NCI-H146 (cell line): ENCODE measurements around the gene NPB.

Experiments
- DNase-seq: peaks from one replicate; lab custom pipeline; 2025; lab: John Stamatoyannopoulos, UW

Gene NPB

DNA sequence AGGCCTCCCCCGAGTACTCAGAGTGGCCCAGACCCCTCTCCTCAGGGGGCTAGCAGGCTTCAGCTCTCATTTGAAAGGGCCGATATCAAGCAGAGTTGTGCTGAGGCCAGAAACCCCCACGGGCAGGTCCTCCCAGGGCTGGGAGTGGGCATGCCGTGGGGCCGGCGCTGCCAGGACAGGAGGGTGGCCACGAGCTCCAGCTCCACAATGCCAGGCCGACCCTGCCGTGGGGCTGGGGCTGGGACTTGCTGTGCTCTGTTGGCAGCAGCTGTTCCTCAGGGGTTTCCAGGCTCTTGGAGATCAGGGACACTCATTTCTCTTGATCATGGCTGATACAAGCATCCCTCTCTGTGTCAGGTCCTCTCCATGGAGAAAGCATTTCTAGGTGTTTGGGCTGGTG lies 3.2 kb upstream of the NPB start:
- no peak for DNase-seq

DNA sequence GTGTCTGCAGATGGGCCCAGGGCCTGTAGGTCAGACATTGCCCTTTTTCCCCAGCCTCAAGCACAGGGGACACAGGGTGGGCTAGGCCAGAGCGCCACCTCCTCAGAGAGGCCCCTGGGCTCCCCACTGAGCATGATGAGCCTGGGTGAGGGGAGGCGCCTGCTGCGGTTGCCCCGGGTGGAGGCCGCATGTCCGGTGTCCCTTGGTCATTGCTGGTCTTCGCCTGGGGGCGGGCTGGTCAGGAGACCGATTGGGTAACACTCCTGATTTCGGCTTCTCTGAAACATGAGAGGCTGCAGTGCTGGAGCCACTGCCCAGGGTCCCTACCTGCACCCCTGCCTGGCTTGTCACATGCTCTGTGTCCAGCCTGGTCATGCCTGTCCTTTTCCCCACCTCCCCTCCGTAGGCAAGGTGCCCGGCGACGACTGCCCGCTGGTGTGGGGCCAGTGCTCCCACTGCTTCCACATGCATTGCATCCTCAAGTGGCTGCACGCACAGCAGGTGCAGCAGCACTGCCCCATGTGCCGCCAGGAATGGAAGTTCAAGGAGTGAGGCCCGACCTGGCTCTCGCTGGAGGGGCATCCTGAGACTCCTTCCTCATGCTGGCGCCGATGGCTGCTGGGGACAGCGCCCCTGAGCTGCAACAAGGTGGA lies 2.4 kb upstream of the NPB start:
- DNase-seq, result no peak

DNA sequence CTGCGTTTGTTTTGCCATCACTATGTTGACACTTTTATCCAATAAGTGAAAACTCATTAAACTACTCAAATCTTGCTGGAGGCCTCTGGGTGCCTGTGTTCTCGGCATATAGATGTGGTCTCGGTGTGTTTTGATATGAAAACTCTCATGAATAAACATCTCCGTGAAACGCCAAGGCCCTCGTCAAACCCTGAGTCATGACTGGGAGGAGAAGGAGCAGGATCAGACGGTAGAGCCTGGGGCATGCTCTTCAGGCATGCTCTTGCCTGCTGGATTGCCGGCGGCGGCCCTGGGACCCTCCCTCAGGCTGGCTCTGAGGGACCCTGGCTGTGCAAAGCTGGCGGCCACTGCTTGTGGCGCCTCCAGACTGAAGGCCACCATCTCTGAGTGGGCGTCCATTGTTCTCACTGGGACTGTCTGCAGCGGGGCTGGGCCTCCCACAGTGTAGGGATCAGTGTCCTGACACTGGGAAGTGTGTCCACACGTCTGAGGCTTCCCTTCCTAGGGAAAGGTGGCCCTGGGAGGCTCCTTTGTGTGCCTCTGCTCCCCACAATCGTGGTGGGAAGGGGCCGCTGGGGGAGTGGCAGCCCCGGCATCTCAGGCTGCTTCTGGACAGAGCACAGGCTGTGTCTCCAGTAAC lies 1.7 kb upstream of the NPB start:
- no peak for DNase-seq

DNA sequence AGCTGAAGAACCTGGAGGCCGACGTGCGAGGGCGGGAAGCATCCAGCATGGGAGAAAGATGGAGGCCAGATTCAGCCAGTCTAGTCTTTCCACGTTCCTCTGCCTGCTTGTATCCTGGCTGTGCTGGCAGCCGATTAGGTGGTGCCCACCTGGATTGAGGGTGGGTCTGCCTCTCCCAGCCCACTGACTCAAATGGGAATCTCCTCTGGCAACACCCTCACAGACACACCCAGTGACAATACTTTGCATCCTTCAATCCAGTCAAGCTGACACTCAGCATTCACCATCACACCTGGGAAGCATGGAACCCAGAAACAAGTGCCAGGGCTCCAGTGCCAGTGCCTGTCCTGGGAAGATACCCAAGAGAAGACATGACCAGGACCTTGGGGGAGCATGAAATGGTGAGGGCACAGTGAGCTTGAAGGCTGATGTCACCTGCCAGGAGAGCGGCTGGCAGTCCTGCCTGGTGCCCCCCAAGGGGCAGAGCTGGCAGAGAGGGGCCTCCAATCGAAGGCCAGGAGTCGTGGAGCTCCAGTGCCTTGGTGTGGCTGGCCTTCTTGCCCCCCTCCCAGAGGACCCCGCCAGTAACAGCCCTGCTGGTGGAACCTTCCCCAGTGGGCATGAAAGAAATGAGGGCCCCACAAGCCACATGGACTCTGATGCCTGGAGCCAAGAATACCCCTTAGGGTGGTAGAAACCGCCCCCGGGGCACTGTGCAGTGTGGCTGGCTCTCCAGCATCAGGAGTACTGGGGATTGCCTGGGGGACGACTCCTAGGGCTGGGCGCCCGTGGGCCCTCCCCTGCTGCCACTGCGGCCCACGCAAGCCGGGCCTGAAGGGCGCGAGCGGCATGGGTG lies 643 bp upstream of the NPB start:
- DNase-seq, result no peak

DNA sequence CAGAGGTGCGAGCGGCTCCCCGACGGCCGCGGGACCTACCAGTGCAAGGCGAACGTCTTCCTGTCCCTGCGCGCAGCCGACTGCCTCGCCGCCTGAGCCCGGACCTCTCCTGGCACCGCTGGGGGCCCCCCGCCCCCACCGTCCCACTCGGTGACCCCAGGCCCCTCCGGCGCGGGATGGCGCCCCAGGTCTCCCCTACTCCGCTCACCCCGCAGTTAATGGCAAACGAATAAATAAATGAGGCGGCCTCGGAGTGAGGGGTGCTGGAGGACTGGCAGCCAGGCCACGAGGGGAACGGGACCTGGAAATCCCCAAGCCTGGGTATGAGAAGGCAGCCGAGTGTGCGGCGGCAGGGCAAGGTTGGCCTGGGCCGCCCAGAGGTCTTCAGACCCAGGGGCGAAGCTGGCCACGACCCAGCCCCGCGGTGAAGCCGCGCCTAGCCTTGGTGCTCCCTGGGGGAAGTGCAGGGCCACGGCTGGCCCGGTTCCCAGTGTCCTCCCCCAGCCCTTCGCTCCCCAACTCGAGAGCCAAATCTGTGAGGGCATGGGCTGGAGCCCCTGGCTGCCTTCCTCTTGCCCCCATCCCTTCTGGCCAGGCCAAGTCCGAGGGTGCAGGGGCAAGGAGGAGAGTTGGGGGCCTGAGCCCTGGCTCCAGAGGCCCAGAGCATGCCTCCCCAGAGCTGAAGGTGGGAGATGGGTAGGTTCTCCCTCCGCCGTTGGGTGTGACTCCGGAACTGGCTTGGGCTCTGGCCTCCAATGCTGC lies 796 bp downstream of the NPB start:
- no peak for DNase-seq

DNA sequence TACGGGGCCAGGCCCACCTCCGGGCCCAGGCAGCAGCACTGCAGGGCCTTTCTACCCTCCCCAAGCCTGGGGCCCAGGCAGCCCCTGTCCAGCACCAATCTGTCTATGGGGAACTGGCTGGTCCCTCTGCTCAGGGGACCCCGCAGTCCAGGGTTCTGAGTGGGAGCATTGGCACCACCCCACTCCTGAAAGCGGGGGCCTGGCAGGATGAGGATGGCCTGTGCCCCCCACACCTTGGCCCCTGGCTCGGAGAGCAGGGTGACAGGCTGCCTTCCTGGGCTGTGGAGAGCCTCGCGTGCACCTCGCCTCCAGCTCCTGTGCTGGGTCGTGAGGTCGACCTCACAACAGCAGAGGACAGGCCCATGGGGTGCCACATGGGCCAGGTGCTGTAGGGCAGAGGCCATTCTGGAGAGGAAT lies 1.4 kb downstream of the NPB start:
- no peak for DNase-seq

DNA sequence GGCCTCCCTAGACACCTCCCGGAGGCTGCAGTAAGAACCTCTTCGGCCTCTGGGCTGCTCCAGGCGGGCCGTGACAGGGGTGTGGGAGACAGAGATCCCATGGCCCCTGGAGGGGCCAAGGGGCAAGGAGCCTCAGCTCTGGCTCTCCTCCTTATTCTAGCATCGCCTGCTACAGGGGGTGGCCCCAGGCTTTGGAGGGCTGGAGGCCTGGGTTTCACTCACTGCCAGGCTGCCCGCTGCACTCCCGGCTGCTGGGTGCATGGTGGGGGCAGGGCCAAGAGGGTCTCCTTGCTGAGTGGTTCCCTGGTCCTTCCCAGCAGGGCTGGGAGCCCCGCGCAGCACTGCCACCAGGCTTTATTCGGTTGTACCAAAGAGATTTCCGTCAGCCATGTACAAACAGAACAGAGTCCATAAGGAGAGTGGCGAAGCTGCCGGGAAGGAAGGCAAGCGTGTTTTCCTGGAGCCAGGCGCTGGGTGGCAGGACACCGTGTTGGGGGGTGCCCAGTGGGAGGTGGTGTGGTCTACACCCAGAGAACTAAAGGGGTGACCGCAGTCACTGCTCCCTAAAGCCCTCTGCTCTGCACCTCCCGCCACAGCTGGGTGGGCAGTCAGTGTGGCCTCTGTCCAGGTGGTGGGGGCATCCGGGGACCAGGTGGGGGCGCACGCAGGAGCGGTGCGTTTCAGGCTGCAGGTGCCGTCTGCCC lies 2.0 kb downstream of the NPB start:
- no peak for DNase-seq

DNA sequence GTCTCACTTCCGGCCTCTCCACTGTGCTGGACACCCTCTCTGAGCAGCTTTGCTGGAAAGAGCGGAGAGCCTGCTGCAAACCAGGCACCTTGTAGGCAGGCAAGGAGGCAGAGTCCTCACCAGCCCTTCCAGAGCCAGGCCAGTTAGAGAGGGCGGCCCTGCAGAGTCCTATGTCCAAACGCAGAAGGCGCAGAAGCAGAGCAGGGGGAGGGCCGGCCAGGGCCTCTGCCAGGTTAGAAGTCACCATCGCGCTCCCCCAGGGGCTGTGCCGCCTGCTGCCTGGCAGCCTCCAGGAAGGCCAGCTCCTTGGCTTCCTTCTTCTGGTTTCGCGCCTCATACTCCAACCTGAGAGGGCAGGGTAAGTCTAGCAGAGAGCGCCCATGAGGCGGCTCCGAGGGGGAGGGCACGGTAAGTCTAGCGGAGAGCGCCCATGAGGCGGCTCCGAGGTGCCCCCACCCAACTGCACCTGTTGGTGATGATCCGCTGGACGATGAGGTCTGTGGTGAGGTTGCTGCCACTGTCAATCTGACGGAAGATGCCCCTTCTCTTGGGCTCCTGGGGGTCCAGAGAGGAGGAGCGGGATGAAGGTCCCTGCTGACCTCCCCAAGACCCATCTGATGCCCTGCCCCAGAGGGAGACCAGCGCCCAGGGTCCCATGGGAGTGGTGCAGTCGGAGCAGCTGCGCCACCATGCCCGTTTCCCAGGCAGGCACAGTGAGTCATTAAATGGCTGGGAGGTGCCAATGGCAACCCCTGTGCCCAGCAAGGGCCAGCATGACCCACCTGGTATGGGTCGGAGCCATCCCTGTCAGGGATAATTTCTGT lies 2.8 kb downstream of the NPB start:
- DNase-seq, result no peak

DNA sequence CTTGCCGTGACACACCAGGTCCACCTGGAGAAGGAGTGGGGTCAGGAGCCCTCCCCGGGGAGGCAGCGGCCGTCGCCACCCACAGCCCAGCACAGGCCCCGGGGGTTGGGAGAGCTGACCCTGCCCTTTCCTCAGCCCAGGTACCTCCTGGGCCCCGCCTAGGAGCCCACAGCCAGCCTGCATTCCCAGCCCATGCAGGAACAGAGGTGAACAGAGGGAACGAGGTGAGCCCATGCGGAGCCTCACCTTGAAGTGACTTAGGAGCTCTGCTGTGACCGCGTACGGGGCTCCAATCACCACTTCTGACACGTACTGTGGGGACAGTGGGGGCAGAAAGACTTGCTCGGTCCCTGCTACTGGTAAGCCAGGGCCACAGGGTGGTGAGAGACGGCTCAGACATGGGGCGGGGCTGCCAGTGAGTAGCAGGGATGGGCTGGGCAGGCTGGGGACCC lies 3.4 kb downstream of the NPB start:
- no peak for DNase-seq

DNA sequence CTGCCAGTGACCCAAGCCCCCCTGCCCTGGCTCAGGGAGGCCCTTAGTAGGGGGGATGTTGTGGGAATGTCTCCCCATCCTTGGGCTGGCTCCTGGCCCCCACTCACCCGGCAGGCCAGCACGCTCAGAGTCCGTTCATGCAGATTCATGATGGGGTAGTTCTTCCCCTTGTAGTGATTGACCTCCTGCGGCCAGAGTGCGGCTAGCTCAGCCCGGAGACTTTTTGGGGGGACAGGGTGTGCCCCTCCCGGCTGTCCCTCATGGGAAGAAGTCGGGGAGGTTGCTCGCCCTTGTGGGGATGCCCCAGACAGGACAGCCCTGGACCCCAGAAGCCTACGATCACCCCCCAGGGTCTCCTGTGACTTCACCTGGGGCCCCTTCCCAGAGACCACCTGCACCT lies 4.0 kb downstream of the NPB start:
- DNase-seq, result no peak

DNA sequence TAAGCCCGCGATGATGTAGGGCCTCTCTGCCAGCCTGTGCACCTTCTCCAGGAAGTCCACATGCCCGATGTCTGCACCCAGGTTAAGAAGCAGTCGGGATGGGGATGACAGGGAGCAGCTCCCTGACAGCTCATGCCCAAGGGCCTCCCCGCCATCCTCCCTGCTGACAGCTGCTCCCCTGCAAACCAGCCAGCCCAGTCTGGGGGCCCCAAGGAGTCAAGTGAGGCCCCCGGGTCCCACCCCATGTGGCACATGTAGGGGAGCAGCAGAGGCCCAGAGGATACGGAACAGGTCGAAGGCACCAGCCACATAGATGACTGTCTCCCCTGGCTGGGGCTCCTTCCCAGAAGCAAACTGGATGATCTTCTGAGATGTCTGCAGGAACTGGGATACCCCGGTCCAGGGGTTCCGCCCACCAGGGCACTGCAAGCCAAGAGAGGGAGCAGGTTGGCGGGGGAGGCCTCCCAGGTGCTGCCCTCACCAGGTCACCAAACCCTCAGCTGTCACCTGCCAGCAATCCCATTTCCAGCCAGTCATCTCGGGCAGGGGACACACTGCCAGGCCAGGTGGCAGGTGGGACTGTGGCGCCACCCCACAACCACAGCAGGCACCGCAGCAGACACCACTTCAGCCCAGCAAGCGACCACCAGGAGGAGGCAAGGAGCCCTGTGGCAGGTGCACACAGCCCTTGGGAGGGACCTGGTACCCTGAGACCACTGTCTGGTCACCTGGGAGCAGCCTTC lies 4.6 kb downstream of the NPB start:
- DNase-seq, result peak; percentile 12

DNA sequence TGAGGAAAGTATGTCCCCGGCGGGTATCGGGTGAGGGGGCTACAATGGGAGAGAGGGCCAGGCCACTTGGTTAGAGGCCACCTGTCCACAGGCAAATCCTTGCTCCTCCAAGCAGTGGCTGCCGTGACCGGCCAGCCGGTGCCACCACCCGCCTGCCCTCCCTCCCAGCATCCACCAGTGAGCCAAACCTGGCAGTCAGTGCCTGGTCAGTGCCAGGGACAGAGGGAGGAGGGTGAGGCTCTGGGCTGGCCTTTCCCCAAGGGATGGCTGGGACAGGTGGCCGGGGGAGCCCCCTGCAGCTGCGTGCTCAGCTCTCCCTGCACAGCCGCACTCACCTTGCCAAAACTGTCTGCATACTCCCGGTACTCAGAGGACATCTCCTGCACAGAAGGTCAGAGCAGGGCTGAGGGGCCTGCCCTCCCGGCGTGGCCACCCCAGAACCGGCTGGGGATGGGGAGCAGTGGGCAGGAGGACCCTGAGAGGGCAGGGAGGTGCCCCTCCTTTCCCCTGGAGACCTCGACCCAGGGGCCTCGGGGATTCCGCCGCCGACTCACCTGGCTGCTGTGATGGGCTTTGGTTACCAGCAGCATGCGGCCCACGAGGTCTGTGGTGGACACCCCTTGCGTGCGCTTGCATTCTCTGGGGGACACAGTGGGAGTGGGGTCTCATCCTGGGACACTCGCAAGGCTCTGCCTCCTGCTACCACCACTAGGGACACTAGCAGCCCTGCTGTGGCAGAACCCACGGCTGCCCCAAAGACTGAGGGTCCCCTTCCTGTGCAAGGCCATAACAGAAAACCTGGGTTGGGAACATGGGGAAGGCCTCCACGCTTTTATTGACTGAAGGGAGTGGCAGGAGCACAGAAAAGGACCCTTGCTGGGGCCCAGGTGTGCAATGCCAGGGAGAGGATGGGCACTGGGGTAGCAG lies 5.4 kb downstream of the NPB start:
- DNase-seq, result no peak

DNA sequence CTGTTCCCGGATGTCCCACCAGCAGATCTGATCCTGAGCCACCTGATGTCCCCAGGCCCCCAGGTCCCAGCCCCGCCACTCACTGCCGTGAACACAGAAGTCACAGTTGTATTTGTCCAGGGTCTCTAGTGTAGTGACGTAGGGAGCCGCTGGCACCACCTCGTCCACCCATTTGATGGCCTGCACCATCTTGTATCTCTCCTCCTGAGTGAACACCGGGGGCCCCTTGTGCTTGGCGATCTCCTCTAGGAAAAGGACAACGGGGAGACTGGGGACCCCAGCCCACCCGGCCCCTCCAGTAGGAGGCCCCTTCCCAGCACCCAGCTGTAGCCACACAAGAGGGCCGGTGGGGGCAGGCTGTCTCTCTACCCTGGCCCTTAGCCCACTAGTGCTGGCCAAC lies 6.8 kb downstream of the NPB start:
- DNase-seq, result no peak

DNA sequence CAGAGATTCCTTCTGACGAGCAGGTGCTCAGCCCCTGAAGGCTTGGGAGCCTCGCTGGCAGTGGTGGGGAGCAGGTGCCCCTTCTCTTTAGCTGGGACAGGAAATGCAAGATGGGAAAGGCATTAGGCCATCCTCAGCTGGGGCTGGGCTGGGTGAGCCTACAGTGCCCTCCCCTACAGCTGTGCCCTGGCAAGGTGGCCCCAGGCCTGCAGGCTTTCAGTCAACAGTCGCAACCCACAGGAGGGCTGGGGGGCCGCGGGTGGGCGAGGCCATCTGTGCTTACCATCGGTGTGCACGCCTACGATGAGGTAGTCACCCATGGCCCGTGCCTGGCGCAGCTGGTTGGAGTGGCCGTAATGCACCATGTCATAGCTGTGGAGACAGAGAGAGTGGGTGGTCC lies 7.2 kb downstream of the NPB start:
- DNase-seq, result no peak

DNA sequence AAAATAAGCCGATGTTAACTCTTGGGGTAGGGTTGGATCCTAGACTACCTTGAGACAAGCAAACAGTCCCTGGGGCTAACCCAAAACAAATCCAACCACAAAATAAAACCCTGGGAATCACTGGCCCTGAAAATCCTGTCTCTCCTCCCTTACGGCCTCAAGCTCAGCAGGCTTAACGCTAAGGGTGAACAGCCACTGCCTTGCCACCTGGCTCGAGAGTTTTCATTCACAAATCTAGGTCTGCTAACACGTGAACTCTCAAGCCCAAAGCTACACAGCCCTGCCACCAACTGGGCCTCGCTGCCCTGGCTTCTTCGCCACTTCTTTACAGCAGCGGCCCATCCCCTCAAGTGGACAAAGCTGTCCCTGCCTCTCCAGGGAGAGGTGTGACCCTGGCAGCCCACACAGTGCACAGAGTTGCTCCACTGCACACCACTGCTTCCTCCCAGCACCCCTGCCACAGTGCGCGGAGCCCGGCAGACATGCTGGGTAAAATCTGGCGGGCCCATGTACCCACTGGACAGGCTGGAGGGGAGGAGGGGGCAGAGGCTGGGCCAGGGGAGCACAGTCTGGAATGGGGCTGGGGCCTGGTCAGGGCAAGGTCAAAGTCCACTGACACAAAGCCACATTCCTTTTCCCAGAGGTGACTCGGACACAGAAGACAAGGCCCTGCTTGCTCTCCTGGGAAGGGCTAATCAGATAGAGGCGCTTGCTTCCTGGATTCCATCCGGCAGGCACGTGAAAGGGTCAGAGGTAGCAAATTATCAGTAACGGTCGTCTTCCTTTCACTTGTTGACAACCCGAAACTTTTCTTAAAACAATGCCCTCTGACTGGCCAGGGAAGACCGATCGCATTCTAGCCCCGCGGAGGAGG lies 8.2 kb downstream of the NPB start:
- DNase-seq, result peak; percentile 30

DNA sequence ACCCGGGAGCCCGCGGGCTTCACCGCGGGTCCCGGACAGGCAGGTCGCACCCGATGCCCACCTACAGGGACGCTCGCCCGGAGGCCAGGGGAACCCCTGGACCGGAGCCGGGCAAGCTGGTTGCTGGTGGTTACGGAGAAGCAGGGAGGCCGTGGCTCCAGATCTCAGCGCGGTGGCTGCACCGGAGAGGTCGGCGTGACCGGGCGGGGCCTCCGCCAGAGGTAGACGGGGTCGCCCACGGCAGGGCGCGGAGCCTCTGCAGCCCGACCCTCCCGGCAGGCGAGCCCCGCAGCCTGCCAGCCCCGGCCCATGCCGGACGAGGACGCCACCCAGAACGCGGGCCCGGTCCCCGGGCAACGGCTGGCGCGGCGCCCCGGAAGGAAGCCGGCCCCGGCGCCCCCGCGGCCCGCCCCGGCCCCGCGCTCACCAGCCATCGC lies 8.8 kb downstream of the NPB start:
- peak; percentile 30 for DNase-seq

DNA sequence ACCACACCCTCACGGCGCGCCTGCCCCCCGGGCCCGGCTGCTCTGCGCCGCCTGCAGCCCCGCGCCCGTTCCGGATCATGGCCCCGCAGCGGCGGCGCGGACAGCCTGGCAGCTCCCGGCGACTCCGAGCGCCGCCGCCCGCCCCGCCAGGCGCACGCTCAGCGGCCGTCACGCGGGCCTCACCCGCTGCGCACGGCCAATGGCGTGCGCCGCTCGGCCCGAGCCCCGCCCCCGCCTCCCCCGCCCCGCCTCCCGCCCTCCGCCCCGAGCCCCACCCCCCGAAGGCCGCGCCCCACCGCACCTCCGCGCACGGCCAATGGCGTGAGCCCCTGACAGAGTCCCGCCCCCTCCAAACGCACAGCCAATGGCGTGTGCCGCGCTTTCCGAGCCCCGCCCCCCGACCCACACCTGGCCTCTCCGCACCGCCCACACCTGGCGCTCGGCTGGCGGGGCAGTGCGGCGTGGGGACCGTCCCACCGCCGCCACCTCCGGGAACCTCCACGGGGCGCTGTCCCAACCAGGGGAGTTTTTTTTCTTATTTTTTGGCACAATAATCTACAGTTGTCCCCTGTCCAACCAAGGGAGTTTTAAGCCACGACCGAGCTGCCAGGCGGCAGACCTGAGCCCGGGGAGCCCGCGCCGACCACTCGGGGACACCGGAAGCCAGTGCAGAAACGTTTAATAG lies 9.4 kb downstream of the NPB start, which contains the start of gene PCYT2:
PCYT2 (minus strand) TSS at position 123 of the 685 bp plus-strand sequence; CDS start at position 79, 44 bp downstream.
- DNase-seq, result peak; percentile 93
